D721Med (cell line): ENCODE data around the gene SCAMP1.
A peak's percentile ranks its signal among the peaks of the same experiment; 100 is the strongest.

Source experiments
- DNase-seq: peaks from one replicate; pipeline ENCODE4 v3.0.0; 2011; ENCODE audit warnings: low spot score; ENCODE audit not compliant: insufficient read length
- FAIRE-seq: peaks from 2 replicates; lab custom pipeline; 2011; peaks lifted over from hg19 to GRCh38; lab: Jason Lieb, UNC
- TF ChIP-seq, protein P1 (sequence below): IDR thresholded peaks from 2 replicates; pipeline ENCODE4 v1.5.1; 2012; ENCODE audit warnings: mild to moderate bottlenecking, control low read depth; ENCODE audit not compliant: insufficient read depth; ENCODE audit errors: missing control alignments

SCAMP1 gene

DNA sequence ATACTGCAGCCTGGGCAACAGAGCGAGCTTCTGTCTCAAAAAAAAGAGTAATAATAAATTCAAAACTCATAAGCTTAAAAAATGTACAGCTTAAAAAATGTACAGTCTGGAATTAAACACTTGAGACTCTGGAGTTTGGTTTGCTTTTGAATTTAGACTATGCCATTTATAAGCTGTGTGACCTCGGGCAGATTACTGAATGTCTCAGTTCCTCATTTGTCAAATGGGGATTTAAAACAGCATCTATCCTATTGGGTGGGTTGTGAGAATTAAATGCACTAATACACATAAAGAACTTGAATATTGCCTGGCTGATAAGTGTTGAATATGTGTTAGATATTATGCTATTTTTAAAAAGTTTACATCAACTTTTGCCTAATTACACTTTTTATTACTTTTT lies 98.4 kb downstream of the SCAMP1 start:
- DNase-seq (no peak), FAIRE-seq (peak; percentile 41)
- TF ChIP-seq, protein P1, sequence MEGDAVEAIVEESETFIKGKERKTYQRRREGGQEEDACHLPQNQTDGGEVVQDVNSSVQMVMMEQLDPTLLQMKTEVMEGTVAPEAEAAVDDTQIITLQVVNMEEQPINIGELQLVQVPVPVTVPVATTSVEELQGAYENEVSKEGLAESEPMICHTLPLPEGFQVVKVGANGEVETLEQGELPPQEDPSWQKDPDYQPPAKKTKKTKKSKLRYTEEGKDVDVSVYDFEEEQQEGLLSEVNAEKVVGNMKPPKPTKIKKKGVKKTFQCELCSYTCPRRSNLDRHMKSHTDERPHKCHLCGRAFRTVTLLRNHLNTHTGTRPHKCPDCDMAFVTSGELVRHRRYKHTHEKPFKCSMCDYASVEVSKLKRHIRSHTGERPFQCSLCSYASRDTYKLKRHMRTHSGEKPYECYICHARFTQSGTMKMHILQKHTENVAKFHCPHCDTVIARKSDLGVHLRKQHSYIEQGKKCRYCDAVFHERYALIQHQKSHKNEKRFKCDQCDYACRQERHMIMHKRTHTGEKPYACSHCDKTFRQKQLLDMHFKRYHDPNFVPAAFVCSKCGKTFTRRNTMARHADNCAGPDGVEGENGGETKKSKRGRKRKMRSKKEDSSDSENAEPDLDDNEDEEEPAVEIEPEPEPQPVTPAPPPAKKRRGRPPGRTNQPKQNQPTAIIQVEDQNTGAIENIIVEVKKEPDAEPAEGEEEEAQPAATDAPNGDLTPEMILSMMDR: no peak

DNA sequence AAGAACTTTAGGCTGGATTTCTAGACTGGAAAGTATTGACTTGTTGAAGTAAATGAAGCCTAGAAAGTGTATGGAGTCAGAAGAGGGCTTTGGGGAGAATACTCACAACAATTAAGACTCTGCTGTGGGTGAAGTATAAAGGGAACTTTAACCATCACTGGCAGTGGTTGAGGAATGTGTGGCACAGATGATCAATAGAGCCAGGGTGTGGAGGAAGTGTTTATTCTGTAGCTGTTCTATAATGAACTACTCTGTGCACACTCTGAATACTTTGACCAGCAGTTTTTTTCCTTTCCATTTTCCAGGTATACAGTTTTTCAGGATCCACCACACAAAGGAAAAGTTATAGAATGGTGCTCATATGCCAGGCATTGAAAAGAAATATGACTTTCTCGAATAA lies 106.7 kb downstream of the SCAMP1 start:
- TF ChIP-seq, protein P1: no peak
- no peak for FAIRE-seq

DNA sequence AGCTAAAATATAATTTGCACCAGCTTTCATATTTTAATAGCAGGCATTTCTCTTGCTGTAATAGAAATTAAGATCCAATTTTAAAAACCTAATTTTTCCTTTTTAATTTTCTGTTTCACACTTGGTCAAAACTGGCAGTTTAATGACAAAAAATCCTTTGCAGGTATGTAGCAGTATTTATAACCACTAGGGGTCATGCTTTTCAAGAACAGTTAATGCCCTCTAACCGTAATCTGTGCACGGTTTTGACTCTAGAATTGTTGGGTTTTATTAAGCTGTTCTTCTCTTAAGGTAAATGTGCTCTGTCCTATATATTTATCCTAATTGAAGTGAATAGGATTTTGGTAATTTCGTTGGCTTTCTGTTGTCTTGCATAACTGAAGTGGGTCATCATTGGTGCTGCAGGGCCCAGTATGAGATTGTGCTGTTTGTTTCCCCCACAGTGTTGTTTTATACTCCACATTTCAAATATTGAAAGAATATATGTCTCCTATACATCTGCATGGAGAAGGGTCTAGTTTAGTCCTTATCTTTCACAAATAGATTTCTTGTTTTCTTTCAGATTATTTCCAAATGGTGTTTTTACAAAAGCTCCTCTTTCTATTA lies 107.4 kb downstream of the SCAMP1 start:
- DNase-seq (no peak), FAIRE-seq (peak; percentile 92)
- TF ChIP-seq, protein P1: peak; percentile 71

More for the DNA sequence above, 106.7 kb downstream of the SCAMP1 start:
- no peak for DNase-seq

DNA sequence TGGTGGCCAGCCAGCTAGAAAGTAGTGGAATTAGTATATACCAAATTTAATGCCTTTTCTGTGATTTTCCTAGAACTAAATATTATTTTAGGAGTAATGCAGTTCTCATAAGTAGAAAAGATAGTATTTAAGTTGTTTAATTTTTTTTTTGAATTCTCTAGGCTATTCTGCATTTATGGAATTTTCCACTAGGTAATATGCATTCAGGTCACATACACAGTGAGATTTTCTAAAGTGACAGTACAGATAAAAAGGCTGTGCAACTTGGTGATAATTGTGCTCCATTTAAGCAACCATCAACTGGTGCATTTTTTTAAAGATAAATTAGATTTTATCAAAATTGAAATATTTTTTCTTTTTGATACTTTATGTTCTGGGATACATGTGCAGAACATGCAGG lies 111.5 kb downstream of the SCAMP1 start:
- FAIRE-seq (no peak), DNase-seq (no peak)
- TF ChIP-seq, protein P1: no peak

DNA sequence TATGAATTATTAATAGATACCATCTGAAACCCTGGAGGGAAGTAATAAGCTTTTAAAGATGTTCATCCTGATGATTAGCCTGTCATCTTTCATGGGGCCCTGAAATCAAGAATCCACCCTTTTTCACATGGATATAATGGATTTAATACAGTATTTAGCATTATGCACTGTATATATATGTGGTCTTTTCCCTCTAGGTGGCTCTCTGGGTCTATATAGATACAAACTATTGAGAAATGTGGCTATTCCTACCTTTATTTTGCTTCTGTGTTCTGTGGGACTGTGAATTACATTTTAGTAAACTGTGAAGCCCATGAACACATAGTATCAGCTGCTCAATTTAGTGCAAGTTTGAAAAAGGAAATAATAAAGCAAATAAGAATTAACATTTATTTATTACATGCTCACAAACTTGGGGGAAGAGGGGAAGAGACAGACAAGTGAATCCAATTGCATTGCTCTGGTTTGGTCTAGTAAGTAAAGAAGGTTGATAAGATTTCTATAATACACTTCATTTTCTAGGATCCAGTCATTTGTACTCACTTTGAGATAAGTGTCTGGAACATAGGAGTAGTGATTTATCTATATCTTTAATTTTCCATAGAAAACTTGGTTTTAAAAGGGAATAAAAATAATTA lies 112.2 kb downstream of the SCAMP1 start:
- FAIRE-seq (no peak), DNase-seq (no peak)
- TF ChIP-seq, protein P1: peak; percentile 17

DNA sequence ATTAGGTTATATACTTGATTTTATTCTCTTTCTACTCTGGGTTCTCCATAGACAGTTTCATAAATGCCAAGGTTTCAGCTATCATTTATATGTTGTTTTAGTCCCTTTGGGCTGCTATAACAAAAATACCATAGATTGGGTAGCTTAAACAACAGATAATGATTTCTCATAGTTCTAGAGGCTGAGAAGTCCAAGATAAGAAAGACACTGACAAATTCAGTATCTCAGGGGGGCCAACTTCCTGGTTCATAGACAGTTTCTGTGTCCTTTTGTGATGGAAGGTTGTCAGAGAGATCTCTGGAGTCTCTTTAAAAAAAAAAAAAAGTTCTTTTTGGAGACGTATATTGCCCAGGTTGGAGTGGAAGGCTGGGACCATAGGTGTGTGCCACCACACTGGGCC lies 113.3 kb downstream of the SCAMP1 start:
- no peak for DNase-seq
- TF ChIP-seq, protein P1: no peak
- FAIRE-seq: no peak

DNA sequence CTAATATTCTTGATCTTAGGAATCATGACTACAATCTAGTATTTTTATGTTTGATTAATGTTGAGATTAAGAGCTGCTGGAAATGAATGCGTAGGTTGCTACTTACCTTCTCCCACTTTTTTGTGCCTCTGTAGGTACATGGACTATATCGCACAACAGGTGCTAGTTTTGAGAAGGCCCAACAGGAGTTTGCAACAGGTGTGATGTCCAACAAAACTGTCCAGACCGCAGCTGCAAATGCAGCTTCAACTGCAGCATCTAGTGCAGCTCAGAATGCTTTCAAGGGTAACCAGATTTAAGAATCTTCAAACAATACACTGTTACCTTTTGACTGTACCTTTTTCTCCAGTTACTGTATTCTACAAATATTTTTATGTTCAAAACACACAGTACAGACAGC lies 115.0 kb downstream of the SCAMP1 start:
- TF ChIP-seq, protein P1: no peak
- no peak for DNase-seq
- no peak for FAIRE-seq
